ENCODE results near the gene GAS1.
A peak's percentile ranks its signal among the peaks of the same experiment; 100 is the strongest.

GAS1 gene

DNA sequence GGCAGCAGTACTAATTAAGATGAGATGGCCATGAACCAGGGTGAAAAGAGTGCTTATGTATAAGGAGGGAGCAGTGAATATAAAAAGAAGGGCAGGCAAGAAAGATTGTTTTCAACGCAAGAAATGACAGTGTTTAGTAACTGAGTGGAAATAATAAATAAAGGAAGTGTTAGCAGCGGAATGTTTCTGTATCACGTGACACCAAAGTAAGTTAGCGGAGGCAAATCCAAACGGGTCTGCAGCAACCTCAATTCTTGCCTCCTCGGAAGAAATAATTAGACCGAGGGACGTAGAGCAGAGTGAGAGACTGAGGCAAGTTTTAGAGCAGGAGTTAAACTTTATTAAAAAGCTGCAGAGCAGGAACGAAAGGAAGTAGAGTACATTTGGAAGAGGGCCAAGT lies 15.4 kb upstream of the GAS1 start:
- DNase-seq, result no peak

DNA sequence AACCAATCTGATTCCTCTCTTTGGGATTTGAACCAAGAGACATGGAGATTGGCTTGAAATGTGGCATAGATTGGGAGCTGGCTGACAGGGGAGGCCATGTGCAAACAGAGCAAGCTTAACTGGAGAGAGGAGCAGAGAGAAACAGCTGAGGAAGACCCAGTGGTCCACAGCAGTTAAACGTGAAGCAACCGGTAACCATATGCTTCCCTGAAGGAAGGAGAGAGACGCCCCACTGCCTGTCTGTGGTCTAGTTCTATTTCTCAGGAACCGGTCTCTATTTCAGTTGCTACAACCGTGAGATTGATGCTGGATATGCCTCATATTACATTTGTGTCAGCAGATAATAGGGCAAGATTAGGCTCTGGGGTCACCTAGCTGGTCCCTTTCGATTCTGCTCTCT lies 13.6 kb upstream of the GAS1 start:
- peak; percentile 68 to 72 for DNase-seq

DNA sequence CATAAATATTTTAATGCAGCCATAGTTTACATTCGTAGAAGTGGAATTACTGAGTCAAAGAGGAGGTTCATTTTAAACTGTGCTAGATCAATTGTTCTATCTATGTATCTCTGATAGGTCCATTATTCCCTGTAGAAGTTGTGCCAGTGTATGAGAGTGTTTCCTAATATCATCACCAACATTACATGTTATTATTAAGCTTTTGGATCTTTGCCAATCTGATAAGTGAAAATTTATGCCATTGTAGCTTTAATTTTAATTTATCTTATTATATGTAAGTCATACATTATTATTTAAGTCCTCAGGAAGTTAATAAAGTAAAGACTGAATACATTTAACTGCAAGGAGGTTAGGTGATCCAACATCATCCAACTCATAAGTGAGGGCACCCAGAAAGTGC lies 10.9 kb upstream of the GAS1 start:
- no peak for DNase-seq

DNA sequence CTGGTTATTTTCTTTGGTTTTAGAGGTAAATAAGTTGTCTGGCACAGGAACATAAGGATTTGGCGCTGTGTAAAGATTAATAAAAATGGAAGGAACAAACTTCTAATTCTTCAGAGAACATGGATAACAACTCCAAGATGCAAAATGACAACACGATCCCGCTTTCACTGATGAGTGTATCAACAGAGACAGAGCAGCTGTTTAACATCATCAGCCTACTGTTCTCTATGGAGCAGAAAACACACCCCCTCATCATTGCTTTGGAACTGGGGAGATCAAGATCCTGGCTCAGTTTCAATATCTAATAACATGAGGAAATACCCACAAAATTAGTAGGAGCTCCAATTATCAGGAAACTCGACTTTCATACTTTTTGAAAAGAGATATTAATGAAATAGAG lies 8.3 kb upstream of the GAS1 start:
- DNase-seq, result no peak

DNA sequence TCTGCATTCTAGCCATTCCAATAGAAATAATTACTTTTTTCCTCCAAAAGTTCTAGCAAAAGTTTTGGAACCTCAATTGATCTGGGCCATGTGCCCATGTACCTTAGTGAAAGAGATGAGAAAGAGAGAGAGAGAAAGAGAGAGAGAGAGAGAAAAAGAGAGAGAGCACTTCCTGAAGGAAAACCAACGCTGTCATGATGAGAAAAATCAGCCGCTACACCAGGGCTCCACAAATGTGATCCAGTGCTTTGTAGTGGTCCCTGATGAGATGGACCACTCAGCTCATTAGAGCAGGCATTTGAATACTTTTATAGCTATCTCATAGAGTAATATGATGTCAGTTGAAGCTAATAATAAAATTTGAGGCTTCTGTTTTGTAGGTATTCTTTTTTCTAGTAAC lies 7.7 kb upstream of the GAS1 start:
- no peak for DNase-seq

DNA sequence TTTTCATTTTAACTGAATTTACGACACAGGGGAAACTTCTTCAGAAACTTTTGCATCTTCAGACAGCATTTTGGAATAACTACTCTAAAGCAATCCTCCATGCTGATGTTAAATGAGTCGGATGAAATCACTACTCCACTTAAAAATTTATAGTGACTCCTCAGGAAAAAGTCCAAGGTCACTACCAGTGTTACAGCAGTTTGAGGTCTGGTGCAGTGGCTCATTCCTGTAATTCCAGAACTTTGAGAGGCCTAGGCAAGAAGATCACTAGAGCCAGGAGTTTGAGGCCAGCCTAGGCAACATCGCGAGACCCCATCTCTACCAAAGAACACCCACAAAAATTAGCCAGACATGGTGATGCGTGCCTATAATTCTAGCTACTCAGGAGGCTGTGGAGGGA lies 5.9 kb upstream of the GAS1 start:
- no peak for DNase-seq

DNA sequence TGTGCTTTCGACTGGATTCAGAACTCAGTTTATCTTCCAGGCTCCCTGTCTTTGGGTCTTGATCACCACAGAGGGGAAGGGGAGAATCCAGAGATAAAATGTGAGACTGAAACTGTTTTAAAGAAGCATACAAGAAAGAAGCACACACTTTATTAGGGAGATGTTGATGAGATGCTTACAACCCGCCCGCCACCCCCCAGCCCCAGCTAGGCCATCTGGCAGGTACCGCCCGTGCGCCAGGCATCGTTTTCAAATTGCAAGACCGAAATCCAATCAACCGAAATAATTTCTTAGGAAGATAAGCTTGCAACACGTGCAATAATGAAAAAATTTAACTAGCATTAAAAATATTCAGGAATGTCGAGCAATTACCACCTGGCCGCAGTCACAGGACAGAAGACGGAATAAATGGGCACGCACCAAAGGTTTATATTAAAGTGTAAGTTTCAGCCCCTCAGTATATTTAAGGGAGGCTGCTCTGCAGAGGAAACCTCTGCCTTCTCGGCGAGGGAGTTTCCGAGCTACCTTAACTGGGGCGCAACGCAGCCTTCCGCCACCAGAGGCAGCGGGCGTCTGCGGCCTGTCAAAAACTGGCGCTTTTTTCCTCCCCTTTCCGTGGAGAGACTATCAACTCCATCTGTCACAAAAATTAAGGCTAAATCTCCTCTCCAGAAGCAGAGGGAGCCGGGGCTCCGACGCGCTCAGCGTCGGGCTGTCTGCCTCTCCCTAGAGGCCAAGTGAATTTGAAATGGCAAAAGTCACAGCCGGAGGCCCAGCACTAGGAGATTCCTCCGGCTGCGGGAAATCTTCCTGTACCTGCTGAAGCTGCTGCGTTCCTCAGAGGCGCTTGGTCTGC lies 996 bp upstream of the GAS1 start:
- peak; percentile 88 to 92 for DNase-seq

DNA sequence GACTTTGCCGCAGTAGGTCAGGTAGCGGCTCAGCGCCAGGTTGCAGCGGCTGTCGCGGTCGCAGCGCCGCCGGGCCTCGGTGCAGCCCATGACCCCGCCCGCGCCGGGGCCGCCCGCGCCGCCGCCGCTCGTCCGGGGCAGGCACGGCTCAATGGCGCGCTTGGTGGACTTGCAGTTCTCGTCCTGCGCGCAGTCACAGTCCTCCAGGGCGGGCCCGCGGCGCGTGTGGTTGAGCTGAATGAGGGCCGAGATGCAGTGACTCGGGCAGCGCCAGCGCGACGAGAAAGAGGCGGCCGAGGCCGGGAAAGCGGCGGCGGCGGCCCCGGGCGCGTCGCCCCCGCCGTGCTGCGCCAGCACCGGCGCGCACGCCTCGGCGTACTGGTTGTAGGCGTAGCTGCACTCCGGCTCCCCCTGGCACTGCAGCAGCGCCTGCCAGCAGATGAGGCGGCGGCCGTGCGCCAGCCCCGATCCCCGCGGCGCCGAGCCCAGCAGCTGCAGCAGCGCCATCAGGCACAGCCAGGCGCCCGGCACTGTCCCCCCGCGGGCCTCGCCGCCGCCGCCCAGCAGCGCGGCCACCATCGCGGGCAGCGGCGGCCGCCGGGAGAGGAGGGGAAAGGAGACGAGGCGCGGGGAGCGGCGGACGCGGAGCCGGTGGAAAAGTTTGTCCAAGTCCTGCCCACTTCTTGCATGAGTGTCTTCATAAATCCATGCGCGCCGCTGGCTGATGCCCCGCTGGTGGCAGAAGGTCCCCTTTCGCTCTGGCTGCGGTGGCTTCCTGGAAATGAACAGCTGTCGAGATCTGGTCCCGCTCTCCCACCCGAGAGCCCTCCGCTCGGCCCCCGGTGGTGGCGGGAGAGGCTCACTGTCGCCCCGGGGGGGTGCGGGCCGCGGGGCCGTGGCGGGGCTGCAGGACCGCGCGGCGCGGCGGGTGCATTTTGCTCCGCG lies 833 bp downstream of the GAS1 start:
- DNase-seq, result peak; percentile 40 to 63

DNA sequence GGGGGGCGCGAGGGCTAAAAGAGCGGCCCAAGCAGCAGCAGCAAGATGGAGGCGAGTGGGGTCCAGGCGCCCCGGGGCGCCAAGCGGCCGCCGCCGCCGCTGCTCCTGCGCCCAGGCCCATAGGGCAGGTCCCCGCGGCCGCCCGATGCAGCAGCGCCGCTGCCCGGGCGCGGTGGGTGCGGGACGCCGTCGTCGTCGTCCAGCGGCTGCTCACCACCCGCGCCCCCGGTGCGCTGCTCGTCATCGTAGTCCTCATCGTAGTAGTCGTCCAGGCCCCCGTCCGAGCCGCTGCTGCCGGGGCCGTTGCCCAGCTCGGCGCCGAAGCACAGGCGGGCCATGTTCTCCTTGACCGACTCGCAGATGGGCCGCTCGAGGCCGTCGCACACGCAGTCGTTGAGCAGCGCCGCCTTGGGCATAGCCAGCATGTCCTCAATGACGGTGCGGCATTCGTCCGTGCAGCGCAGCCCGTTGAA lies 1.5 kb downstream of the GAS1 start:
- DNase-seq, result no peak

DNA sequence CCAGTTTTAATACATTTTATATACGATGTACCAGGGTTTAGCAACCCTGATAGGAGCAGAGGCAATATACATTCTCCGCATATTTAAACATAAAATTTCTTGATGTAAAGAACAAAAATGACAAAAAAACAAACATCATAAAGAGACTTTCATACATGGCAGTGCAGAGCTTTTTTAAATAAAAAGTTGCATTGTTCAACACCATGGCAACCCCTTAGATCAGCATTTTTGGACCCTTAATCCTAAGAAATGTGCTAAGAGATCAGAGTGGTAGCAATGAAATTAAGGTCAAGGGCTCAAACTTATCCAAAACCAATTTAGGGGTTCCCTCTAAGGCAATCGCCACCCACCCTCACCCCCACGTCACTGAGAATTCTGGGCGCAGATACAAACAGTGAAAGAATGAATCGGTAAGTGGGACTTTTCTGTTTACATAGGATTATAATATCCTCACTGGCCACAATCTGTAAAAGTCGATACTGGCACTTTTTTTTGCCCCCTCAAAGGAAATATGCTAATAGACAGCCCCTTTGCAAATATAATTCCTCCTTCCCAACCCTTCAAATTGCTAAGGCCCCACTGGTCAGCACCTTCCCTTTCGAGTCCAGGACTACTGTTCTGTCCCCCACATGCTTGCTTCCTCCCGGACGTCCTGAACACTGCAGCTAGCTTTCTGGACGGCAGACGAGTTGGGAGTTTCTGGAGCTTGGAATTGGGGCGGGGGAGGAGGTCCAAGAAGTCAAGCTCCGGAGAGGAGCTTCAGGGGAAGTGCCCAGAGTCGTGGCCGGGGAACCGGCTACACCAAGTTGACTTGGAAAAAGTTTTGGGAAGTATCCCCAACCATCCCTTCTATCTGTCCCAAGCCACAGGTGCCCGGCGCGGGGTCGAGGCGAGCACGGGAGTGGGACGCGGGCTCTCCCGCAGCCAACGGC lies 2.2 kb downstream of the GAS1 start:
- DNase-seq, result no peak

DNA sequence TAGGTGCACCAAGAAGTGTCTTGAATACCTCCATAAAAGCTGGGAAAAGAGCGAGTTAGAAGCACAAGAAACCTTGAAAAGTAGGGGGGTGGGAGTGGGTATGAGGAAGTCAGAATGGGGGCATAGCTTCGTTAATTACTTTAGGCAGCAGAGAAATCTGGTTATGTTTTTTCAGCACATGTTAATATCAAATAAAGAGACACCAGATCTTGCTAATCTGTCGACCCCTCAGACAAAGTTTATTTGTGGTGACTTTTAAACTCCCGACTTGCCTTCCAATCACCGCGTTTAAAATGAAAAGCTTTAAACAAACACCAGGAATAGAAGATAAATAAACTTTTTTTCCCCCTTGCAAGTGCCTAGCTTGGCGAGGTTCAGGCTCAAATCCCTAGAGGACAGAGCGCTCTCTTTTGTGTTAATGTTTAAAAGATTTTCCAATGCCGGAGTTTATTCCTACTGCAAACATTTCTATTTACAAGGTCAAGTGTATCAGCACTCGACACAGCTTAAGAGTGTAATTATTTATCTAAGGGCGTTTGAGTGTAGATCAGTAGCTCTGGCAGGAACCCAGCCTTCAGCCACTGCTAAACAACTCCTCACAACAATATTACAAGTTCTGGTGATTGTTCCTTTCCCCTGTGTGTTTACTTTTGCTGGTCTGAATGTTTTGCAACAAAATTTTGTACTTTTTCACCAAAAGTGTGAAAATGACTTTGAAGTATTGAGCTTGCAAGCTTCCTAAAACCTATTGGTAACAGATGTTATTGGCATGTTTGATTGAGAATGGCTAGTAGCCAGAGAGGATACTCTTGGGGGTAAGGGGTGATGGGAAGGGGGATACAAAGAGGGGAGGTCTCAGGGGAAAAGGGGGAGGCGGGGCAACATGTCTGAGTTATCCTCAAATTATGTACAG lies 3.8 kb downstream of the GAS1 start:
- DNase-seq, result no peak

DNA sequence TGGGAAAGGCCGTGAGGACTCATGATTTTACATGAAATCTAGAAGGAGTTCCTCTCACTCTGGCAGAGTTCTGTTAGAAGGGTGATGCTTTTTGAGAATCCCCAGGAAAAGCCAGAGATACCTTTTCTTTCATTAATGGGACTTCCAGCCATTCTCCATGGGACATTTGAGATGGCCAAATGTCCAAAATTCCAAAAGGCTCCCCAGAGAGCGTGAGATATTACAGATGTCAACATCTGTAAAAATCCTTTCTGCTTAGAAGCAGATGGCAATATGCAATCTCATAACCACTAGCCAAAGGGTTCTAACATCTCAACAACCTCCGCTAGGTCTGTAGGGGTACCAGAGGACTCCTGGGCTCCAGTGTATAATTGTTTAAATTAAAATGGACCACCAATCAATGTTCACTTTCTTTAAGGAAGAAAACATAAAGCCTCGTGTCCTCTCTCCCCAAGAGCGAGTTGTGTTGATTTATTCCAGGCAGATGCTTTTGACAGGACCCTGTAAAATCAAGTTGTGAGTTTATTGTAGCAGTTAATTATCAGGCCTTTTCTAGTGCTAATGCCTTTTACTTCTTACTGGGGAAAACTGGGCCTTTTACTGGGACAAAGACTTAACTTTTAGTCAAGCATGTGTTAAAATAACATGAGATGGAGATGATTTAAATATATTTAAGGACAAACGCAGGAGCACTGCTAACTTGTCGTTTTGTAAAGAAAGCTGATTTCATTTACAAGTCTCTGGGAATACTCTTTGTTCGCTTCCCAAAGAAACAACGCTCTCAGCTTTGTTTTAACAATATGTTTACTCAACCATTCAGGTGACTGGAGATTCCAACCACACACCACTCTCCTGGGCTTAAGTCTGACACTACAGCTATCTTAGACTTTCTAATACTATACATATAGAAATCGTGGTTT lies 4.8 kb downstream of the GAS1 start:
- no peak for DNase-seq

DNA sequence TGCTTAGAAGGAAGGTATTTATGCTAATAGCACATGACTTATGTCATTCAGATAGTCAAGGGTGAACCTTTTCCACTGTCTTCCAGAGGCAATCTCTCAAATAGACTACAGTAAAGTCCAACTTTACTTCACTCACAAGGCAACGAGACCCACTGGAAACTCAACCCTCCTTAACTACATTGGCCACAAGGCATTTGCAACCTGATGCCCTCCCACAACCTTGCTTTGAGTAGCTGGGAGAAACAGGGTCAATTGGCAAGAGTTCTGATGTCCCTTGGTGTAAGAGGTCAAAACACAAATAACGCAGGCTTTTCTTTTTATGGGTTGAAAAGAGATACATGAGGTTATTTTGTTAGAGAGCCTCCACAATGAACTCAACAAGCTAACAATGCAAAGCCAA lies 6.1 kb downstream of the GAS1 start:
- DNase-seq, result no peak

DNA sequence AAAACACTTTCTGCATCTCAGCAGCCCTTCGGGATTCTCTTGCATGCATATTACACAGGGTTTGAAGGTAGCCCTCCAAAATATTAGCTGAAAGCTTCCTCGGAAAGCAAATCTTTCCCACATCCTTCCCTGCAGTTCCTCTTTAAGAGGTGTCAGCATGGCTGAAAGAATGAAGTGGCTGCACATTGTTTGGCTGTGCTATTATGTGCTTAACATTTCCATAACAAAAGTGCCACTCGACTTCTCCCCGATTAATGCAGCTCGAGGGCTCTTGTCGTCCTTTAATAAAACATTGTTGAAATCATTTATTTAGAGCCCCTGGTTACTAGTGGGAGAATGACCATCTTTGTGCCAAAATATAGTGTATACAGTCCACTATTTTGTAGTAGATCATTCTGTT lies 6.5 kb downstream of the GAS1 start:
- no peak for DNase-seq

DNA sequence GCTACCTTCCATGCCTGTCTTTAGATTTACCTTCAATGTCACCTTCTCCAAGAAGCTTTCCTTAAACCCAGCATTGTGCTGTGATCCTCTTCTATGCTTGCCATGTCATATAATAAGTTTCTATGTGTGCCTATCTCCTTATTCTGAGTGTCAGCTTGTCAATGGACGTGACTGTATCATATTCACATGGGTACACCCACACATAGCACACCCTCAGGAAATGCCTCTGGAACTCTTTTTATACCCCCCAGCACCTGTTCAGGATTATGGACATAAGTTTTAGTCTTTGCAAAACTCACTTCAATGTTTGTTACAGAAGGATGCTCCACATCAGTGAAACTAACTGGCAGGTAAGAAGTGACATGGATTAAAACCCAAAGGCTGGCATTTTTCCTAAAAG lies 7.4 kb downstream of the GAS1 start:
- no peak for DNase-seq

DNA sequence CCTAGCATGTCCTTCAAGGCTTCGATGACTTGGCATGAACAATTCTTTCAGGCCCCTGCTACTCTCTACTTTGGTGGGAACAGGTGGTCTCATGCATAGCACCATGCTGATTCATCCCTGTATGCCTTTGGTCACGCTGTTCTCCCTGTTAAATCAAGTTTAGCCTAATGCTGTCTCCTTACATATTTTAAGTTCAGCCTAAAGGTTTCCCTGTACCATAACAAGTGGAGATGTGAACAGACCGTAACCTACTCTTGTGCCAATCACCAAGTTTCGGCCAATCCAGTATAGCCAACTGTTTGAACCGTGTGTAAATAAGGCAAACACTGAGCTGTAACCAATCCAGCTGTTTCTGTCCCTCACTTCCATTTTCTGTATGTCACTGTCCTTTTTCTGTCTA lies 8.0 kb downstream of the GAS1 start:
- no peak for DNase-seq

DNA sequence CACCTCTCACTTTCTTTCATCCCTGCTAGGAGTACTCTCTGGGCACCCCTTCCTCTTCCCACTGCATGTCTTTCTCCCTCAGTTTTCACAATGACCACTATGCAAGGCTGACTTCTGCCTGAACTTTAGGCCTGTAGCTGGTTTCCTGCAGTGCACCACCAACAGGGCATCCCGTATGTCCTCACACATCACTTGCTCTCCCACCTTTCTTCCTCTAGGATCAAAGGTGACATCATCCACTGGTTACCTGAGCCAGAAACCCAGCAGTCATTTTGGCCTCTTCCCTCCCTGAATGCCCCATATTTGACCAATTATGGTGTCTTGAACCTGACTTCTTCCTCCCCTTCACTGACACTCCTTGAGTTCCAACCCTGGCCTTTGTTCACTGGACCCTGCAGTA lies 8.5 kb downstream of the GAS1 start:
- no peak for DNase-seq

DNA sequence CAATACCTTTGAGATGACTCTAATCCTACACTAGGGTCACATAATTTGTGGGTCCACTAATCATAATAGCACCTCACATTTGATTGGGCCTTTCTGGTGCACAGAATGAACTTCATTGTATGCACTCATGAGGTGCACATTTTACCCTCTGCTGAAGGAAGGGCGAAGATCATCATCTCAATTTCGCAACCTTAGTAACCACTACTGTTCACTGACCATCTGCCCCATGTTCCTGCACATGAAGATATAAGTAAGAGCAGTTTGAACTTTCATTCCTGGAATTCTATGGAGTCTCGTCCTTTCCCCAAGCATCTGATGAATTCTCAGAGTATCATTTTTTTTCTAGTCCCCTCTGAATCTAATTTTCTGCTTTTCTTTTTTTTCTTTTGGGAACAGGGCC lies 21.2 kb downstream of the GAS1 start:
- DNase-seq, result no peak

DNA sequence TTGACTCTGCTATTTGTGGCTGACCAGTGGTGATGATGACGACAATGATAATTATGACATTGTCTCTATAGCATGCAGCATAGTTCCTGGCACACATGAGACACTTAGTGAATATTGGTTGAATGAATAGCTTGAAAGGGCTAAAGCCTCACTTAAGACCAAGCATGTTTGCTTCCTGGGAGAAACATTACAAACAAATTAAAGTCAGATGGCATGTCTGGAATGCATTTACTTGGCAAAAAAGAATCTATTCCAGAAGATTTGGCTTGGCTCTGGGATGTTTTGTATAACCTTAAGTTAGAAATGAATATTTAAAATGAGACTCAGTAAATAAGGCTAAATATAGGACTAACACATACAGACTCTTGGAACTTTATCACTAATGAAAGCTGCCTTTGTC lies 21.6 kb downstream of the GAS1 start:
- no peak for DNase-seq

DNA sequence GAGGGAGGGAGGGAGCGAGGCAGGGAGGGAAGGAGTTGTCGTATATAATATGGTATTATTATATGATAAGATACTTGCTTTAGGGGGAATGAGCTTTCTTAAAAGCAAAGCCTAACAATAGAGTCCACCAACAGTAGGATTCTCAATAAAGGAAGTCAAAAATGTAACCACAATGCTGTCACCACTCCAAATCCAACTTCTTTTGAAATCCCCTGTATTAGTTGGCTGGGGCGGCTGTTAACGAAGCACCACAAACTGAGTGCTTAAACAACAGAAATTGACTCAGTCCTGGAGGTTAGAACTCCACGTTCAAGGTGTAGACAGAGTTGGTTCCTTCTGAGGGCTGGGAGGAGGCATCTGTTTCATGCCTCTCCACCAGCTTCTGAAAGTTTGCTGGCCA lies 23.1 kb downstream of the GAS1 start:
- peak; percentile 53 to 78 for DNase-seq

All from Kasumi-1 (cell line).